ENCODE measurements around the gene SIGLEC1. TPM values are rescaled to one million over a fixed set of nuclear protein-coding genes. Genes with fewer than 3 reads are reported as not detected.
A peak's percentile ranks its signal among the peaks of the same experiment; 100 is the strongest.

The SIGLEC1 gene
- total and polyA plus RNA-seq, 2 of the 8 experiments (the other 6 are each of a cell fraction or from before 2014, with no cell fraction given), result 0.02 TPM; not detected in 1

- Histone ChIP-seq H3K4me2 (ENCODE audit: insufficient read depth in 1 of 2, low read depth in 2 of 2, low read length in 2 of 2) (peak overlapping the region; percentile 71 to 76), H3K4me1 (replicated peaks in 1 of 4; ENCODE audit: control insufficient read depth in 3 of 4, insufficient read depth in 4 of 4, low read length in 3 of 4) (peaks cover 5 to 32% (median 17%) of the 10 kb centered on the region in 4 experiments), H2BK12ac (ENCODE audit: low read depth, low read length) (peak overlapping the region; percentile 63; the same call in 1 of the 2 replicates), H4K20me1 (replicated peaks in 1 of 2; ENCODE audit: control insufficient read depth in 1 of 2, insufficient read depth in 2 of 2, low read length in 2 of 2) (no peaks in the 10 kb centered on the region), H3K9me3 (ENCODE audit: insufficient read depth in 2 of 2, low read depth in 1 of 2, low read length in 1 of 2) (no peaks in the 10 kb centered on the region), H2BK20ac (ENCODE audit: low read length) (peak overlapping the region; percentile 72; the same call in 1 of the 2 replicates), H3K56ac (replicated peaks; ENCODE audit: insufficient read length, low read depth, low read length) (no peak overlapping the region), H4K91ac (replicated peaks; ENCODE audit: insufficient read length, low read length) (peak overlapping the region; percentile 70), H3K14ac (ENCODE audit: insufficient read length) (no peak overlapping the region), H2BK120ac (replicated peaks; ENCODE audit: low read depth, low read length) (no peak overlapping the region), H3K79me1 (ENCODE audit: low read depth, low read length) (no peaks in the 10 kb centered on the region), H2BK5ac (ENCODE audit: low read depth, low read length) (peak overlapping the region; percentile 52; the same call in 1 of the 2 replicates), H3K23ac (ENCODE audit: insufficient read length) (no peak overlapping the region), H2AFZ (ENCODE audit: low read length) (no peak overlapping the region; the same call in 1 of the 2 replicates), H2BK15ac (ENCODE audit: low read length) (peak overlapping the region; percentile 75; the same call in 1 of the 2 replicates), H2AK5ac (ENCODE audit: low read depth, low read length) (peak overlapping the region; percentile 60; the same call in 1 of the 2 replicates), H3K27me3 (replicated peaks in 1 of 4; ENCODE audit: control insufficient read depth in 3 of 4, extremely low read depth in 1 of 4, insufficient read depth in 3 of 4, low read length in 3 of 4) (peaks cover 0 to 13% (median 6%) of the 10 kb centered on the region in 4 experiments; a peak in 6 of 7 replicates), H3K27ac (ENCODE audit: low read depth, low read length) (no peak overlapping the region), H3K4ac (replicated peaks; ENCODE audit: insufficient read length, low read depth, low read length) (no peak overlapping the region), H3K36me3 (ENCODE audit: control insufficient read depth in 2 of 4, insufficient read depth in 4 of 4, low read length in 3 of 4) (no peaks in the 10 kb centered on the region), H4K8ac (ENCODE audit: extremely low read depth, insufficient read depth, low read length) (no peak overlapping the region; the same call in 1 of the 2 replicates), H4K5ac (ENCODE audit: insufficient read length, low read depth, low read length) (no peak overlapping the region), H3K18ac (ENCODE audit: extremely low read depth, low read length) (peak overlapping the region; percentile 60; the same call in 1 of the 2 replicates), H3K23me2 (ENCODE audit: low read depth, low read length) (peaks cover 11% of the 10 kb centered on the region), H3K79me2 (ENCODE audit: control insufficient read depth in 1 of 2, insufficient read depth in 2 of 2, low read length in 2 of 2) (no peaks in the 10 kb centered on the region), H3K9ac (replicated peaks in 1 of 4; ENCODE audit: extremely low read depth in 1 of 4, low read depth in 3 of 4, low read length in 3 of 4) (no peak overlapping the region), H3K4me3 (ENCODE audit: extremely low read depth in 1 of 4, insufficient read depth in 2 of 4, low read depth in 3 of 4, low read length in 4 of 4) (peak overlapping the region in 1 of 4 experiments; percentile 65; a peak in 2 of 8 replicates)
- CTCF ChIA-PET (ENCODE audit: partially characterized antibody), result interaction anchor here (1.4 to 45.1 kb wide), 4 partner anchors 6 to 70 kb away, joined by 6 to 1432 read pairs (median 734); partner anchors contain the start of genes ADAM33 and SIGLEC1
- 0 out of 2 replicates have a peak, but pooled peaks have one; percentile 34 for TF ChIP-seq SUZ12 (IDR thresholded peaks at IDR 0.05; ENCODE audit: low read length)
- no peak for TF ChIP-seq RBBP5 (IDR thresholded peaks at IDR 0.05; ENCODE audit: borderline replicate concordance, low read depth, low read length)
- no peak for FAIRE-seq
- POLR2A ChIA-PET (ENCODE audit: partially characterized antibody), result interaction anchor here (1.1 to 2.9 kb wide), 4 partner anchors 8 to 70 kb away, joined by 3 to 8 read pairs (median 4); no protein-coding TSS in a partner anchor
- DNase-seq (ENCODE audit: low read depth in 1 of 2, low spot score in 2 of 2), result no peak
- 61% methylated on average over 7 of the region's 15 CpGs; no CpG with 5 or more reads in 1 of the 2 experiments for WGBS, 2 experiments (ENCODE audit: extremely low coverage in 1 of 2, insufficient coverage in 1 of 2, insufficient read length in 1 of 2, insufficient replicate concordance in 2 of 2, low coverage in 1 of 2, low lambda C conversion rate in 2 of 2, missing lambda C conversion rate in 1 of 2)
Measured at GRCh38 chr20:3680701-3681351, 31.6 kb downstream of the SIGLEC1 start.

All from H1 (cell line).